Measurements from ENCODE around the gene REN. TPM values are rescaled to one million over a fixed set of nuclear protein-coding genes. Genes with fewer than 3 reads are reported as not detected.
A peak's percentile ranks its signal among the peaks of the same experiment; 100 is the strongest.

REN gene
- polyA plus RNA-seq, 4 donors: 55.1 to 138 (median 79.4) TPM

GRCh38 chr1:204139952-204140351 is 26.2 kb downstream of the REN start:
- DNase-seq (ENCODE audit: low read depth in 4 of 4, low spot score in 2 of 4): no peak

- DNase-seq (ENCODE audit: low read depth in 4 of 4, low spot score in 2 of 4): no peak
Measured at GRCh38 chr1:204139088-204139487, 27.0 kb downstream of the REN start.

GRCh38 chr1:204136814-204137213 is 29.3 kb downstream of the REN start:
- DNase-seq (ENCODE audit: low read depth in 4 of 4, low spot score in 2 of 4): no peak

GRCh38 chr1:204134103-204134502 is 32.0 kb downstream of the REN start:
- DNase-seq (ENCODE audit: low read depth in 4 of 4, low spot score in 2 of 4): no peak

- no peak for DNase-seq (ENCODE audit: low read depth in 4 of 4, low spot score in 2 of 4)
Measured at GRCh38 chr1:204132718-204133117, 33.4 kb downstream of the REN start.

- no peak for DNase-seq (ENCODE audit: low read depth in 4 of 4, low spot score in 2 of 4)
Measured at GRCh38 chr1:204131978-204132377, 34.2 kb downstream of the REN start.

GRCh38 chr1:204130981-204131892 is 34.9 kb downstream of the REN start:
- DNase-seq (ENCODE audit: low read depth in 4 of 4, low spot score in 2 of 4): no peak

GRCh38 chr1:204130178-204130577 is 36.0 kb downstream of the REN start:
- DNase-seq (ENCODE audit: low read depth in 4 of 4, low spot score in 2 of 4): no peak

GRCh38 chr1:204128964-204129896 is 36.9 kb downstream of the REN start:
- DNase-seq (ENCODE audit: low read depth in 4 of 4, low spot score in 2 of 4): peak in 1 of 4 donors; percentile 39

GRCh38 chr1:204128464-204128963 is 37.6 kb downstream of the REN start:
- no peak for DNase-seq (ENCODE audit: low read depth in 4 of 4, low spot score in 2 of 4)

GRCh38 chr1:204127597-204128242 is 38.4 kb downstream of the REN start:
- DNase-seq (ENCODE audit: low read depth in 4 of 4, low spot score in 2 of 4): peak in 1 of 4 donors; percentile 47

GRCh38 chr1:204126956-204127355 is 39.2 kb downstream of the REN start:
- DNase-seq (ENCODE audit: low read depth in 4 of 4, low spot score in 2 of 4): no peak

- no peak for DNase-seq (ENCODE audit: low read depth in 4 of 4, low spot score in 2 of 4)
Measured at GRCh38 chr1:204126386-204126785, 39.8 kb downstream of the REN start.

- DNase-seq (ENCODE audit: low read depth in 4 of 4, low spot score in 2 of 4): no peak
Measured at GRCh38 chr1:204125759-204126351, 40.3 kb downstream of the REN start.

GRCh38 chr1:204124639-204125038 is 41.5 kb downstream of the REN start:
- no peak for DNase-seq (ENCODE audit: low read depth in 4 of 4, low spot score in 2 of 4)

- no peak for DNase-seq (ENCODE audit: low read depth in 4 of 4, low spot score in 2 of 4)
Measured at GRCh38 chr1:204123376-204123775, 42.8 kb downstream of the REN start.

GRCh38 chr1:204121840-204122555 is 44.1 kb downstream of the REN start:
- DNase-seq (ENCODE audit: low read depth in 4 of 4, low spot score in 2 of 4): no peak

GRCh38 chr1:204116539-204116938 is 49.6 kb downstream of the REN start:
- DNase-seq (ENCODE audit: low read depth in 4 of 4, low spot score in 2 of 4): no peak

GRCh38 chr1:204115116-204115515 is 51.0 kb downstream of the REN start:
- no peak for DNase-seq (ENCODE audit: low read depth in 4 of 4, low spot score in 2 of 4)

GRCh38 chr1:204114606-204115005 is 51.5 kb downstream of the REN start:
- no peak for DNase-seq (ENCODE audit: low read depth in 4 of 4, low spot score in 2 of 4)
